Subcutaneous adipose tissue (tissue), 4 donors: ENCODE measurements around the gene KRT4. TPM values are rescaled to one million over a fixed set of nuclear protein-coding genes. Genes with fewer than 3 reads are reported as not detected.

Experiments used
- CTCF ChIP-seq: fragments of 450-650 bp; IDR thresholded peaks from one replicate; pipeline ENCODE4 v1.5.1; 2016; ENCODE audit warnings: low read depth, mild to moderate bottlenecking, control low read depth, antibody characterized with exemption, moderate library complexity
- total RNA-seq, 4 donors: library from RNA; depleted of rRNA; stranded (reverse); fragments of >200 nt; gene quantifications; one replicate each; pipeline ENCODE4 v1.1.0, GENCODE V29; 2016

The KRT4 gene
- total RNA-seq, 4 donors from 2014 or later: not detected

GRCh38 chr12:52809166-52809565 is 4.8 kb downstream of the KRT4 start:
- TF ChIP-seq CTCF: no peak

GRCh38 chr12:52808573-52809160 is 5.2 kb downstream of the KRT4 start:
- TF ChIP-seq CTCF: no peak

DNA sequence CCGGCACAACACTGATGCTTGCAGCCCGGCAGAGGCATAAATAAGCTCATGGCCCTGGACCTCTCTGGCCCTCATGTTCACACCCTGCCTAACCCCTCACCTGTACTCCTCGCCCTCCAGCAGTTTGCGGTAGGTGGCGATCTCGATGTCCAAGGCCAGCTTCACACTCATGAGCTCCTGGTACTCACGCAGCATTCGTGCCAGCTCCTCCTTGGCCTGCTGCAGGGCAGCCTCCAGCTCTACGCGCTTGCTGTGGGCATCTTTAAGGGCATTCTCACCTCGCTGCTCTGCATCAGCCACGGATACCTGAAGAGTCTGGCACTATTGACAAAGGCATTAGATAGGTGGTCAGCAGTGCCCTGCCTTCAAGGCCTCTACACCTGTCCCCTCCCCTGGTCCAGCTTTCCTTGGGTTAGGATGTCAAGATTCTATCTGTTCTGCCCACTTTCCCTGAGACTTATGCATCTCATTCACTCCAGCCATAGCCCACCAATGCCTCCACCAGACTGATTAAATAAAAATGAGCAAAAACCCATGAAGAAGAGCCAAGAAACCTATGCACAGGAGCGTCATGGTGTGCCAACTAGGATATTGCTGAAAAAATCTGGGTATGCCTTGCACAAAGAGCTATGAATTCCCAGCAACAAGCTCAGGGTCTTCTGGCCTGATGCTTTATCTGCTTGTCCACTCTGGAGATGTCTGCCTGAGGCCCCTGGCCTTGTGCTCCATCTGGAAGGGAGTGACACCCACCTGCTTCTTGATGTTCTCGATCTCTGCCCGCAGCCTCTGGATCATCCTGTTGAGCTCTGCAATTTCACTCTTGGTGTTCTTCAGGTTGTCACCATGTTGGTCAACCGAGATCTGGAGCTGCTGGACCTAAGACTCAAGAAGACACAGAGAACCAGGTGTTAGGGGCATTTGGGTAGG is 6.1 kb downstream of the KRT4 start:
- TF ChIP-seq CTCF: no peak

- no peak for TF ChIP-seq CTCF
Measured at GRCh38 chr12:52806821-52807543, 6.9 kb downstream of the KRT4 start.

DNA sequence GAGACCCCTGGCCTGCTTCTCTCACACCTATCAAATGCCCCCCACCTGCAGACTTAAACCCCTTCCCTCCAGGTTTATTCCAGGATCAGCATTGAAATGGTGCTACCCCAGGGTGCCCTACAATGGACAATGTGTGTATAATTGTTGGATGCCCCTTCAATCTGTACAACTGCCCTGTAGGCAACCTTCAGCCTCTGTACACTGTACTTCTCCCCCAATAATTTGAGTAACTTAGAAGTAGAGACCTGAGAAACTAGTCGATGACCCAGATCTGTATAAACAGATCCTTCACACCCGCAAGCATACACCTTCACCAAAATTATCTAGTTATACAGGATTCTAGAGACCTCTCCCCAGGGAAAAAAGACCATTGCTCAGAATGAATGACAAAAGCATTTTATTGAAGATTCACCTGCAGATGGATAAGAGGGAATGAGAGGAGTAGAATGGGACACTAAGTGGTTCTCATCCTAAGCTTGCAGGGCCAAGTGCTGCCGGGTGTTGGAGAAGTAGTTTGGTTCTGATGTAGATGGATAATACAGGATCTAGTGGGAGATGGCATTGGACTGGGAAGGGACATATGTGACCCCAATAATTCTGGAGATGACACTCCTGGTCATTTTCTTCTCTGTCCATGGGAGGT is 7.6 kb downstream of the KRT4 start:
- no peak for TF ChIP-seq CTCF

DNA sequence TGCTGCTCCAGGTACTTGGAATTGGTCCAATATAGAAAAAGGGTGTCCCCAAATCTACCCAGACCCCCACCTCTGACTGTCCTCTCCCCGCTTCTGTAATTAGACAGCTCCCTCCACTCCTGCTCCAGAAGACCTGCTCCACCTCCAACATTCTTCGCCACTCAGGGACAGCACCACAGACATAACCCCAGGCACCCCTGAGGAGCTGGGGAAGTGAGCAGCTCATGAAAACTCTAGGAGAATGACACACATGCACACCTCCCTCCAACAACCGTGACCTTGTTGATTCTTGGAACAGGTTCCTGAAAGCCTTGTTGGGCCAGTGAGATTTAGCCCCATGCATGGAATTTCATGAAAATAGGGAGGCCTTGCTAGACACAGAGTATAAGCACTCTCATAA is 8.2 kb downstream of the KRT4 start:
- no peak for TF ChIP-seq CTCF
